Endothelial cell of umbilical vein (primary cell): Measurements from ENCODE around the gene ZNF559. TPM values are rescaled to one million over a fixed set of nuclear protein-coding genes. Genes with fewer than 3 reads are reported as not detected.

Experiments
- BruUV-seq: library from RNA; stranded (reverse); fragments of 400-500 nt; replicated peaks from 2 replicates; lab custom pipeline; 2021; lab: Mats Ljungman, UMichigan
- CTCF ChIA-PET: fragments of 300-600, 350-600 bp; sonication (Branson Sonifier 250); formaldehyde crosslinking; loops from one replicate; lab custom pipeline; 2021; ENCODE audit warnings: antibody characterized with exemption, inconsistent platforms; lab: Charles Lee
- POLR2A ChIA-PET: fragments of 300-600, 350-600 bp; sonication (Branson Sonifier 250); formaldehyde crosslinking; loops from one replicate; lab custom pipeline; 2021; ENCODE audit warnings: antibody characterized with exemption, inconsistent platforms; lab: Charles Lee
- DNase-seq: peaks from one replicate; pipeline ENCODE4 v3.0.0-alpha.2; 2011; ENCODE audit warnings: low read depth, low spot score
- FAIRE-seq: peaks from 2 replicates; lab custom pipeline; 2011; peaks lifted over from hg19 to GRCh38; lab: Jason Lieb, UNC
- H2AFZ ChIP-seq: 2 replicates; pipeline ENCODE4 v1.6.0; 2012; ENCODE audit warnings: low read depth, low read length, control low read depth, inconsistent platforms
- H3K27ac ChIP-seq: 2 replicates; pipeline ENCODE4 v1.5.1; 2011; ENCODE audit warnings: low read depth, mild to moderate bottlenecking, control low read depth, low read length, moderate library complexity; ENCODE audit not compliant: insufficient read depth
- H3K27me3 ChIP-seq, 2 experiments: 2 replicates each; pipeline versions ENCODE4 v1.6.0 to v1.6.1; 2011; ENCODE audit warnings: low read length in 2 of 2, mixed read lengths in 1 of 2; ENCODE audit not compliant: control insufficient read depth in 2 of 2, insufficient read depth in 2 of 2
- H3K36me3 ChIP-seq, 2 experiments: 2 replicates in 1 of 2; 3 replicates in 1 of 2; pipeline ENCODE4 v1.5.1; 2011; ENCODE audit warnings: low read length in 2 of 2, mild to moderate bottlenecking in 1 of 2, moderate library complexity in 1 of 2; ENCODE audit not compliant: control insufficient read depth in 2 of 2, insufficient read depth in 2 of 2; ENCODE audit errors: extremely low read depth in 1 of 2
- H3K4me1 ChIP-seq: 3 replicates; pipeline ENCODE4 v1.5.1; 2011; ENCODE audit warnings: mild to moderate bottlenecking, low read length; ENCODE audit not compliant: control insufficient read depth, insufficient read depth; ENCODE audit errors: extremely low read depth
- H3K4me2 ChIP-seq: 2 replicates; pipeline ENCODE4 v1.6.1; 2011; ENCODE audit warnings: low read length, control low read depth, mixed read lengths; ENCODE audit not compliant: insufficient read depth
- H3K4me3 ChIP-seq, 3 experiments: fragments of 200-600 bp in 1 of 3; sonication (generic), shearing (Covaris generic) in 1 of 3; replicated peaks in 1 of 3; 2 replicates each; pipeline ENCODE4 v1.5.1; 2011 to 2016; ENCODE audit warnings: control low read depth in 3 of 3, low read length in 3 of 3, mild to moderate bottlenecking in 2 of 3, inconsistent platforms in 1 of 3, low read depth in 1 of 3, moderate library complexity in 1 of 3; ENCODE audit not compliant: insufficient read depth in 1 of 3
- H3K79me2 ChIP-seq: 2 replicates; pipeline ENCODE4 v1.6.0; 2012; ENCODE audit warnings: low read length, inconsistent platforms; ENCODE audit not compliant: control insufficient read depth, insufficient read depth
- H3K9ac ChIP-seq: replicated peaks from 2 replicates; pipeline ENCODE3; 2011; ENCODE audit warnings: low read length, control low read depth; ENCODE audit not compliant: insufficient read depth; ENCODE audit errors: extremely low read depth
- H3K9me1 ChIP-seq: replicated peaks from 3 replicates; pipeline ENCODE4 v1.6.0; 2011; ENCODE audit warnings: mild to moderate bottlenecking, low read length; ENCODE audit not compliant: control insufficient read depth, insufficient read depth; ENCODE audit errors: extremely low read depth
- H3K9me3 ChIP-seq: replicated peaks from 2 replicates; pipeline ENCODE4 v1.5.1; 2012; ENCODE audit warnings: low read length, inconsistent platforms; ENCODE audit not compliant: control insufficient read depth, insufficient read depth
- H4K20me1 ChIP-seq: replicated peaks from 2 replicates; pipeline ENCODE3; 2011; ENCODE audit warnings: mild to moderate bottlenecking, low read length; ENCODE audit not compliant: control insufficient read depth, insufficient read depth; ENCODE audit errors: extremely low read depth
- EZH2 ChIP-seq: IDR thresholded peaks from 2 replicates; pipeline ENCODE4 v1.6.1; 2012; ENCODE audit warnings: borderline replicate concordance, low read depth, mild to moderate bottlenecking, moderate library complexity, low read length, inconsistent platforms; ENCODE audit not compliant: severe bottlenecking
- FOS ChIP-seq: IDR thresholded peaks from 2 replicates; pipeline ENCODE4 v1.6.1; 2011; ENCODE audit warnings: mild to moderate bottlenecking, low read length, moderate library complexity, borderline replicate concordance; ENCODE audit not compliant: insufficient read depth
- GATA2 ChIP-seq: IDR thresholded peaks from 2 replicates; pipeline ENCODE4 v1.7.0; 2011; ENCODE audit warnings: low read depth, mild to moderate bottlenecking, moderate library complexity, mixed read lengths, low read length; ENCODE audit not compliant: insufficient read length, insufficient read depth
- JUN ChIP-seq: IDR thresholded peaks from 2 replicates; pipeline ENCODE4 v1.6.1; 2011; ENCODE audit warnings: borderline replicate concordance, low read depth; ENCODE audit not compliant: insufficient read length, insufficient read depth
- MYC ChIP-seq: IDR thresholded peaks from one replicate; pipeline ENCODE4 v1.6.1; 2011; ENCODE audit warnings: mild to moderate bottlenecking, low read depth, low read length
- POLR2A ChIP-seq: IDR thresholded peaks from 2 replicates; pipeline ENCODE4 v1.6.1; 2012; ENCODE audit warnings: low read depth, mild to moderate bottlenecking, control low read depth, low read length
- POLR2AphosphoS5 ChIP-seq: IDR thresholded peaks from 2 replicates; pipeline ENCODE4 v1.6.1; 2012; ENCODE audit warnings: low read depth, mild to moderate bottlenecking, control low read depth, low read length, moderate library complexity; ENCODE audit not compliant: insufficient read depth
- dilution Hi-C: fragments of 300-500 bp; cut with MboI; formaldehyde crosslinking; loops from one replicate; pipeline ENCODE4 v1.15.0; 2019; ENCODE audit warnings: low sequenced_read_pairs; ENCODE audit not compliant: extremely low pct_ligation_motif_present
- intact Hi-C: fragments of 100-400 bp; cut with micrococcal nuclease; formaldehyde crosslinking; loops from one replicate; pipeline ENCODE4 v1.10.0; 2022
- polyA plus RNA-seq, 4 experiments: library from polyadenylated mRNA; depleted of rRNA in 3 of 4; stranded (reverse) in 3 of 4; unstranded in 1 of 4; fragments of >200 nt; gene quantifications; 2 replicates each; pipeline versions ENCODE4 v1.2.1 to v1.2.3, GENCODE V29; 2011 to 2012; ENCODE audit warnings: missing spikeins in 1 of 4
- total RNA-seq: library from RNA; stranded (reverse); gene quantifications from 2 replicates; pipeline ENCODE4 v1.2.3, GENCODE V29; 2021
- TF ChIP-seq, protein P1 (sequence below), 2 donors: IDR thresholded peaks; 1 replicate in 1 of 2; 2 replicates in 1 of 2; pipeline ENCODE4 v1.5.1; 2011; ENCODE audit warnings: low read length in 2 of 2, mild to moderate bottlenecking in 2 of 2, moderate library complexity in 2 of 2, control low read depth in 1 of 2, inconsistent platforms in 1 of 2, low read depth in 1 of 2; ENCODE audit not compliant: insufficient read depth in 1 of 2; ENCODE audit errors: extremely low read depth in 1 of 2
- TF ChIP-seq, protein P2 (sequence below): IDR thresholded peaks from 2 replicates; pipeline ENCODE4 v1.6.1; 2011; ENCODE audit not compliant: insufficient read depth, insufficient read length

The ZNF559 gene
- total and polyA plus RNA-seq, 2 donors (not counting 3 experiments of a cell fraction or from before 2014, with no cell fraction given) = 7.8 to 13.5 TPM

DNA sequence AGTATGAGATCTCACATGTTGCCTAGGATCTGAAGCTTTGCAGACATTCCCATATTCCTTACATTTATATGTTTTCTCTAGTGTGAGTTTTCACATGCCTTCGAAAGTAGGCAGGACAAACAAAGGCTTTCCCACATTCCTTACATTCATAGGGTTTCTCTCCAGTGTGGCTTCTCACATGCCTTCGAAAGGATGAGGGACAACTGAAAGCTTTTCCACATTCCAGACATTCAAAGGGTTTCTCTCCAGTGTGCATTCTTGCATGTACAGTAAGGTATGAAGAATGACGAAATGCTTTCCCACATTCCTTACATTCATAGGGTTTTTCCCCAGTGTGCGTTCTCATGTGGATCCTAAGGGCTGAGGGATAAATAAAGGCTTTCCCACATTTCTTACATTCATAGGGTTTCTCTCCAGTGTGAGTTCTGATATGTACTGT lies 28.5 kb upstream of the ZNF559 start:
- H3K9ac ChIP-seq = no peak overlapping the region
- peaks cover 20% of the 10 kb centered on the region for H3K9me3 ChIP-seq
- H3K79me2 ChIP-seq = no peaks in the 10 kb centered on the region
- H2AFZ ChIP-seq = no peak overlapping the region
- no TSS peak for BruUV-seq
- H3K9me1 ChIP-seq = no peaks in the 10 kb centered on the region
- intact Hi-C loops (no loop called here), dilution Hi-C loops (no loop called here)
- TF ChIP-seq, protein P1, sequence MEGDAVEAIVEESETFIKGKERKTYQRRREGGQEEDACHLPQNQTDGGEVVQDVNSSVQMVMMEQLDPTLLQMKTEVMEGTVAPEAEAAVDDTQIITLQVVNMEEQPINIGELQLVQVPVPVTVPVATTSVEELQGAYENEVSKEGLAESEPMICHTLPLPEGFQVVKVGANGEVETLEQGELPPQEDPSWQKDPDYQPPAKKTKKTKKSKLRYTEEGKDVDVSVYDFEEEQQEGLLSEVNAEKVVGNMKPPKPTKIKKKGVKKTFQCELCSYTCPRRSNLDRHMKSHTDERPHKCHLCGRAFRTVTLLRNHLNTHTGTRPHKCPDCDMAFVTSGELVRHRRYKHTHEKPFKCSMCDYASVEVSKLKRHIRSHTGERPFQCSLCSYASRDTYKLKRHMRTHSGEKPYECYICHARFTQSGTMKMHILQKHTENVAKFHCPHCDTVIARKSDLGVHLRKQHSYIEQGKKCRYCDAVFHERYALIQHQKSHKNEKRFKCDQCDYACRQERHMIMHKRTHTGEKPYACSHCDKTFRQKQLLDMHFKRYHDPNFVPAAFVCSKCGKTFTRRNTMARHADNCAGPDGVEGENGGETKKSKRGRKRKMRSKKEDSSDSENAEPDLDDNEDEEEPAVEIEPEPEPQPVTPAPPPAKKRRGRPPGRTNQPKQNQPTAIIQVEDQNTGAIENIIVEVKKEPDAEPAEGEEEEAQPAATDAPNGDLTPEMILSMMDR (IDR thresholded peaks at IDR 0.05; ENCODE audit: extremely low read depth in 1 of 2, insufficient read depth in 1 of 2, low read depth in 1 of 2, low read length in 2 of 2) = no peak
- TF ChIP-seq FOS = no peak
- TF ChIP-seq POLR2AphosphoS5 = no peak
- TF ChIP-seq GATA2 = no peak
- TF ChIP-seq, protein P2, sequence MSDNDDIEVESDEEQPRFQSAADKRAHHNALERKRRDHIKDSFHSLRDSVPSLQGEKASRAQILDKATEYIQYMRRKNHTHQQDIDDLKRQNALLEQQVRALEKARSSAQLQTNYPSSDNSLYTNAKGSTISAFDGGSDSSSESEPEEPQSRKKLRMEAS = no peak
- TF ChIP-seq POLR2A = no peak
- TF ChIP-seq JUN = no peak
- TF ChIP-seq MYC = no peak
- no peak for TF ChIP-seq EZH2
- no peak for FAIRE-seq
- H3K4me1 ChIP-seq = no peaks in the 10 kb centered on the region
- DNase-seq = no peak
- H3K4me2 ChIP-seq = no peak overlapping the region
- peaks cover 4 to 15% of the 10 kb centered on the region in 2 experiments for H3K36me3 ChIP-seq
- CTCF ChIA-PET = no interaction called here
- POLR2A ChIA-PET = no interaction called here
- no peaks in the 10 kb centered on the region for H3K27me3 ChIP-seq
- H3K4me3 ChIP-seq = no peak overlapping the region
- no peak overlapping the region for H3K27ac ChIP-seq
- no peaks in the 10 kb centered on the region for H4K20me1 ChIP-seq
